ENCODE data around the gene LMNB1. TPM values are rescaled to one million over a fixed set of nuclear protein-coding genes. Genes with fewer than 3 reads are reported as not detected.
"Not testable (repeated sequence)": the region's sequence is repeated elsewhere in the genome, so short reads cannot be mapped to it uniquely, and the experiment has no call there.

The LMNB1 gene
- polyA plus RNA-seq (2013, experiment 1 of 2) = 133 TPM
- 138 TPM for polyA plus RNA-seq (2013, experiment 2 of 2)

- H3K4me2 ChIP-seq (ENCODE audit: insufficient read depth, low read length, poor library complexity, severe bottlenecking) = peak within 1 kb of the TSS; percentile 61
- peak within 1 kb of the TSS; percentile 99 for H3K23ac ChIP-seq (ENCODE audit: low read depth, low read length, poor library complexity)
- peak within 1 kb of the TSS; percentile 47 for H2BK12ac ChIP-seq (ENCODE audit: low read length)
- DNase-seq (ENCODE audit: low spot score) = peak; percentile 96
- H2AK5ac ChIP-seq (ENCODE audit: low read depth, low read length) = peak within 1 kb of the TSS; percentile 100
- peak within 1 kb of the TSS; percentile 99 for H3K14ac ChIP-seq (ENCODE audit: low read length)
- peak within 1 kb of the TSS; percentile 96 for H3K4ac ChIP-seq (ENCODE audit: low read length)
- peaks cover 0 to 12% of the 10 kb centered on the region in 2 donors for H3K4me1 ChIP-seq (ENCODE audit: control insufficient read depth in 2 of 2, insufficient read depth in 1 of 2, low read depth in 1 of 2, low read length in 2 of 2)
- peak within 1 kb of the TSS; percentile 83 for H2BK120ac ChIP-seq (ENCODE audit: low read depth, low read length)
- H3K27me3 ChIP-seq (ENCODE audit: control insufficient read depth in 3 of 3, insufficient read depth in 3 of 3, low read depth in 1 of 3, low read length in 3 of 3) = no peaks in the 10 kb centered on the region
- H3K9ac ChIP-seq (ENCODE audit: low read depth, low read length, poor library complexity) = peak within 1 kb of the TSS; percentile 100
- H4K8ac ChIP-seq (ENCODE audit: low read depth, low read length) = peak within 1 kb of the TSS; percentile 53
- peak within 1 kb of the TSS; percentile 93 for H4K91ac ChIP-seq (ENCODE audit: low read depth, low read length, poor library complexity)
- peak within 1 kb of the TSS; percentile 93 for H2AFZ ChIP-seq (ENCODE audit: low read length)
- H3K36me3 ChIP-seq (replicated peaks in 1 of 2; ENCODE audit: control insufficient read depth in 2 of 2, insufficient read depth in 2 of 2, low read length in 2 of 2) = peaks cover 3 to 33% of the 10 kb centered on the region in 2 donors
- H3K27ac ChIP-seq (replicated peaks; ENCODE audit: low read length) = peak within 1 kb of the TSS; percentile 95
- peak within 1 kb of the TSS; percentile 97 to 100 for H3K4me3 ChIP-seq (ENCODE audit: low read length in 2 of 2)
- WGBS, 2 donors (ENCODE audit: extremely low coverage in 2 of 2, insufficient read length in 2 of 2, insufficient replicate concordance in 1 of 2) = no CpG with 5 or more reads among the region's 74 CpGs
- peaks cover 0 to 12% of the 10 kb centered on the region in 2 donors for H3K9me3 ChIP-seq (replicated peaks in 1 of 2; ENCODE audit: control insufficient read depth in 2 of 2, insufficient read depth in 1 of 2, low read depth in 1 of 2, low read length in 2 of 2)
- H2BK15ac ChIP-seq (ENCODE audit: low read length) = peak within 1 kb of the TSS; percentile 100
- peak within 1 kb of the TSS; percentile 100 for H3K18ac ChIP-seq (ENCODE audit: low read length)
- H2BK5ac ChIP-seq (ENCODE audit: low read length) = peak within 1 kb of the TSS; percentile 94
- peaks cover 8% of the 10 kb centered on the region for H3K79me1 ChIP-seq (ENCODE audit: low read depth, low read length)
Measured at GRCh38 chr5:126776499-126777256, at the start of gene LMNB1. TSS of gene LMNB1 (plus strand) at chr5:126777136. CDS start at chr5:126777509, 373 bp downstream.

- H3K4ac ChIP-seq (ENCODE audit: low read length) = no peak overlapping the region
- no peak for DNase-seq (ENCODE audit: low spot score)
- no peak overlapping the region for H3K4me2 ChIP-seq (ENCODE audit: insufficient read depth, low read length, poor library complexity, severe bottlenecking)
- no peak overlapping the region for H2BK15ac ChIP-seq (ENCODE audit: low read length)
- no CpG with 5 or more reads among the region's 2 CpGs for WGBS, 2 donors (ENCODE audit: extremely low coverage in 2 of 2, insufficient read length in 2 of 2, insufficient replicate concordance in 1 of 2)
- no peaks in the 10 kb centered on the region for H3K4me1 ChIP-seq (ENCODE audit: control insufficient read depth in 2 of 2, insufficient read depth in 1 of 2, low read depth in 1 of 2, low read length in 2 of 2)
- H3K36me3 ChIP-seq (replicated peaks in 1 of 2; ENCODE audit: control insufficient read depth in 2 of 2, insufficient read depth in 2 of 2, low read length in 2 of 2) = no peaks in the 10 kb centered on the region
- H3K27me3 ChIP-seq (ENCODE audit: control insufficient read depth in 3 of 3, insufficient read depth in 3 of 3, low read depth in 1 of 3, low read length in 3 of 3) = no peaks in the 10 kb centered on the region
- no peak overlapping the region for H3K27ac ChIP-seq (replicated peaks; ENCODE audit: low read length)
- H3K23ac ChIP-seq (ENCODE audit: low read depth, low read length, poor library complexity) = no peak overlapping the region
- H3K9ac ChIP-seq (ENCODE audit: low read depth, low read length, poor library complexity) = no peak overlapping the region
- H4K8ac ChIP-seq (ENCODE audit: low read depth, low read length) = no peak overlapping the region
- no peak overlapping the region for H2AK5ac ChIP-seq (ENCODE audit: low read depth, low read length)
- H3K14ac ChIP-seq (ENCODE audit: low read length) = no peak overlapping the region
- no peaks in the 10 kb centered on the region for H3K79me1 ChIP-seq (ENCODE audit: low read depth, low read length)
- no peak overlapping the region for H4K91ac ChIP-seq (ENCODE audit: low read depth, low read length, poor library complexity)
- no peak overlapping the region for H2AFZ ChIP-seq (ENCODE audit: low read length)
- H3K18ac ChIP-seq (ENCODE audit: low read length) = no peak overlapping the region
- H2BK120ac ChIP-seq (ENCODE audit: low read depth, low read length) = no peak overlapping the region
- H3K9me3 ChIP-seq (replicated peaks in 1 of 2; ENCODE audit: control insufficient read depth in 2 of 2, insufficient read depth in 1 of 2, low read depth in 1 of 2, low read length in 2 of 2) = peaks cover 0 to 2% of the 10 kb centered on the region in 2 donors
- H2BK5ac ChIP-seq (ENCODE audit: low read length) = no peak overlapping the region
- no peak overlapping the region for H3K4me3 ChIP-seq (ENCODE audit: low read length in 2 of 2)
- no peak overlapping the region for H2BK12ac ChIP-seq (ENCODE audit: low read length)
Measured at GRCh38 chr5:126732716-126733115, 44.2 kb upstream of the LMNB1 start.

GRCh38 chr5:126734573-126734972, 42.4 kb upstream of the LMNB1 start:
- H4K8ac ChIP-seq (ENCODE audit: low read depth, low read length); H3K4me2 ChIP-seq (ENCODE audit: insufficient read depth, low read length, poor library complexity, severe bottlenecking): not testable (repeated sequence)
- no CpG with 5 or more reads among the region's 18 CpGs for WGBS, 2 donors (ENCODE audit: extremely low coverage in 2 of 2, insufficient read length in 2 of 2, insufficient replicate concordance in 1 of 2)

GRCh38 chr5:126736141-126736540, 40.8 kb upstream of the LMNB1 start:
- Histone ChIP-seq H2BK12ac (ENCODE audit: low read length) (no peak overlapping the region), H2AFZ (ENCODE audit: low read length) (no peak overlapping the region), H2AK5ac (ENCODE audit: low read depth, low read length) (no peak overlapping the region), H3K79me1 (ENCODE audit: low read depth, low read length) (no peaks in the 10 kb centered on the region), H2BK5ac (ENCODE audit: low read length) (no peak overlapping the region), H3K18ac (ENCODE audit: low read length) (no peak overlapping the region), H3K27ac (replicated peaks; ENCODE audit: low read length) (no peak overlapping the region), H3K4ac (ENCODE audit: low read length) (no peak overlapping the region), H3K4me2 (ENCODE audit: insufficient read depth, low read length, poor library complexity, severe bottlenecking) (no peak overlapping the region), H3K23ac (ENCODE audit: low read depth, low read length, poor library complexity) (no peak overlapping the region), H2BK120ac (ENCODE audit: low read depth, low read length) (no peak overlapping the region), H2BK15ac (ENCODE audit: low read length) (no peak overlapping the region), H3K14ac (ENCODE audit: low read length) (no peak overlapping the region), H3K27me3 (ENCODE audit: control insufficient read depth in 3 of 3, insufficient read depth in 3 of 3, low read depth in 1 of 3, low read length in 3 of 3) (no peaks in the 10 kb centered on the region), H3K9me3 (replicated peaks in 1 of 2; ENCODE audit: control insufficient read depth in 2 of 2, insufficient read depth in 1 of 2, low read depth in 1 of 2, low read length in 2 of 2) (no peaks in the 10 kb centered on the region), H4K8ac (ENCODE audit: low read depth, low read length) (no peak overlapping the region), H3K36me3 (replicated peaks in 1 of 2; ENCODE audit: control insufficient read depth in 2 of 2, insufficient read depth in 2 of 2, low read length in 2 of 2) (no peaks in the 10 kb centered on the region), H4K91ac (ENCODE audit: low read depth, low read length, poor library complexity) (no peak overlapping the region), H3K9ac (ENCODE audit: low read depth, low read length, poor library complexity) (no peak overlapping the region), H3K4me1 (ENCODE audit: control insufficient read depth in 2 of 2, insufficient read depth in 1 of 2, low read depth in 1 of 2, low read length in 2 of 2) (no peaks in the 10 kb centered on the region), H3K4me3 (ENCODE audit: low read length in 2 of 2) (no peak overlapping the region)
- WGBS, 2 donors (ENCODE audit: extremely low coverage in 2 of 2, insufficient read length in 2 of 2, insufficient replicate concordance in 1 of 2) = no CpG with 5 or more reads among the region's 3 CpGs
- no peak for DNase-seq (ENCODE audit: low spot score)

More at GRCh38 chr5:126734573-126734972, 42.4 kb upstream of the LMNB1 start:
- H2BK12ac ChIP-seq (ENCODE audit: low read length); H3K79me1 ChIP-seq (ENCODE audit: low read depth, low read length); H3K18ac ChIP-seq (ENCODE audit: low read length); H4K91ac ChIP-seq (ENCODE audit: low read depth, low read length, poor library complexity); H2BK15ac ChIP-seq (ENCODE audit: low read length); H3K36me3 ChIP-seq (replicated peaks in 1 of 2; ENCODE audit: control insufficient read depth in 2 of 2, insufficient read depth in 2 of 2, low read length in 2 of 2); H2BK120ac ChIP-seq (ENCODE audit: low read depth, low read length); H3K14ac ChIP-seq (ENCODE audit: low read length); H3K4me3 ChIP-seq (ENCODE audit: low read length in 2 of 2); H3K9me3 ChIP-seq (replicated peaks in 1 of 2; ENCODE audit: control insufficient read depth in 2 of 2, insufficient read depth in 1 of 2, low read depth in 1 of 2, low read length in 2 of 2); H3K23ac ChIP-seq (ENCODE audit: low read depth, low read length, poor library complexity); H3K4me1 ChIP-seq (ENCODE audit: control insufficient read depth in 2 of 2, insufficient read depth in 1 of 2, low read depth in 1 of 2, low read length in 2 of 2); H3K4ac ChIP-seq (ENCODE audit: low read length); H2AK5ac ChIP-seq (ENCODE audit: low read depth, low read length); H3K27me3 ChIP-seq (ENCODE audit: control insufficient read depth in 3 of 3, insufficient read depth in 3 of 3, low read depth in 1 of 3, low read length in 3 of 3); H3K9ac ChIP-seq (ENCODE audit: low read depth, low read length, poor library complexity); H3K27ac ChIP-seq (replicated peaks; ENCODE audit: low read length); H2BK5ac ChIP-seq (ENCODE audit: low read length); H2AFZ ChIP-seq (ENCODE audit: low read length); DNase-seq (ENCODE audit: low spot score): not testable (repeated sequence)

Measured in neuronal stem cell (in vitro differentiated cells).